ENCODE results near the gene CEBPA. TPM values are rescaled to one million over a fixed set of nuclear protein-coding genes. Genes with fewer than 3 reads are reported as not detected.

Gene CEBPA
- total RNA-seq, 6 experiments from 2014 or later: 53.9 to 163 (median 119) TPM

GRCh38 chr19:33299051-33299688 lies 3.2 kb downstream of the CEBPA start:
- Histone ChIP-seq H3K4me1 (peaks cover 0 to 27% (median 2%) of the 10 kb centered on the region in 4 donors), H3K4me3 (peak overlapping the region; percentile 66 to 93 (median 86)), H3K27ac (peak overlapping the region; percentile 4 to 99 (median 91)), H3K27me3 (no peaks in the 10 kb centered on the region), H3K36me3 (no peaks in the 10 kb centered on the region), H3K9me3 (no peaks in the 10 kb centered on the region)
- no peak for ATAC-seq
- WGBS (ENCODE audit: insufficient coverage, low coverage, low lambda C conversion rate, missing lambda C conversion rate): no CpG with 5 or more reads among the region's 8 CpGs
- peak in 2 of 3 donors; percentile 55 to 59 for DNase-seq
- TF ChIP-seq CTCF (IDR thresholded peaks at IDR 0.05) (no peak), POLR2A (IDR thresholded peaks at IDR 0.05) (no peak)
- intact Hi-C loops (cut with DNase I): no loop called here

- H3K27ac ChIP-seq: peak overlapping the region in 2 of 3 donors; percentile 91 to 99
Measured at GRCh38 chr19:33298146-33298911, 4.0 kb downstream of the CEBPA start.

DNA sequence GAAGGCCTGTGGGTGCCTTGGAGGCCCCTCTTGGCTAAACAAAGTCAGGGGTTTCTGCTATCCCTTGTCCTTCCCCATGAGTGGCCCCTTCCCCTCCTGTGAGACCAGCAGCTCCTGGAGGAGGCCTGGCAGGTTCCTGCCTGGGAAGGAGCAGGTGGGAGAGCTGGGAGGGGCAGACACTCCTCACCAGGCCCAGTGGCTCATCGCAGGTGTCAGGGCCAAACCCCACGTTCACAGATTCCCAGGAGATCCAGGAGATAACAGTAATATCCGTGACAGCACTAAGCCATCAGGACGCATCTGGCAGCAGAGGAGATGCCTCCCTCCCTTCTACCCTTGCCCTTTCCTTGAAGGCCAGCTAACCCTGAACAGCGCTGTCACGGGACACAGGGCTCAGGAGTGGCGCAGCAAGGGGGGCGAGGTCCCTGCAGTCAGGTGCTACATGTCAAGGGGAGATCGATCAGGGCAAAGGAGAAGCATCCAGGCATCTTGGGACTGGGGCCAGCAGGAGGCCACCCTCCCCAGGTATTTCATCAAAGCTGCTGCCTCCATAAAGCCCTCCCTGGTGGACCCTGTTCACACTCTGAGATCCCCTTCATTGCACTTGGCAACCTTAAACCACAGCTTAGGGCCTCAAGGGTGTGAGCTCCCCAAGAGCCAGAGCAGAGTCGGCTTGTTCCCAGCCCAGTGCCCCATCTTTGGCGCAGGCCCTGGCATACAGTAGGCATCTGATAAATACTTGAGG lies 4.8 kb downstream of the CEBPA start:
- no peaks in the 10 kb centered on the region for H3K36me3 ChIP-seq
- intact Hi-C loops (cut with DNase I): no loop called here
- no peaks in the 10 kb centered on the region for H3K9me3 ChIP-seq
- peak overlapping the region in 2 of 3 donors; percentile 91 to 99 for H3K27ac ChIP-seq
- H3K4me1 ChIP-seq: peaks cover 0 to 41% (median 10%) of the 10 kb centered on the region in 4 donors
- H3K4me3 ChIP-seq: no peak overlapping the region
- H3K27me3 ChIP-seq: no peaks in the 10 kb centered on the region
- TF ChIP-seq POLR2A (IDR thresholded peaks at IDR 0.05): no peak
- no peak for TF ChIP-seq CTCF (IDR thresholded peaks at IDR 0.05)
- DNase-seq (peak in 2 of 3 donors; percentile 51 to 52), ATAC-seq (no peak)
- 56% methylated on average over 5 of the region's 11 CpGs for WGBS (ENCODE audit: insufficient coverage, low coverage, low lambda C conversion rate, missing lambda C conversion rate)

More at GRCh38 chr19:33298146-33298911, 4.0 kb downstream of the CEBPA start:
- intact Hi-C loops (cut with DNase I): no loop called here
- Histone ChIP-seq H3K4me1 (peaks cover 0 to 34% (median 6%) of the 10 kb centered on the region in 4 donors), H3K27me3 (no peaks in the 10 kb centered on the region), H3K9me3 (no peaks in the 10 kb centered on the region), H3K36me3 (no peaks in the 10 kb centered on the region), H3K4me3 (peak overlapping the region in 2 of 3 donors; percentile 86 to 93)
- DNase-seq (peak; percentile 74 to 91 (median 88)), ATAC-seq (peak; percentile 36 to 64 (median 48))
- TF ChIP-seq POLR2A (IDR thresholded peaks at IDR 0.05) (no peak), CTCF (IDR thresholded peaks at IDR 0.05) (no peak)
- WGBS (ENCODE audit: insufficient coverage, low coverage, low lambda C conversion rate, missing lambda C conversion rate): 17% methylated on average over 13 of the region's 25 CpGs

DNA sequence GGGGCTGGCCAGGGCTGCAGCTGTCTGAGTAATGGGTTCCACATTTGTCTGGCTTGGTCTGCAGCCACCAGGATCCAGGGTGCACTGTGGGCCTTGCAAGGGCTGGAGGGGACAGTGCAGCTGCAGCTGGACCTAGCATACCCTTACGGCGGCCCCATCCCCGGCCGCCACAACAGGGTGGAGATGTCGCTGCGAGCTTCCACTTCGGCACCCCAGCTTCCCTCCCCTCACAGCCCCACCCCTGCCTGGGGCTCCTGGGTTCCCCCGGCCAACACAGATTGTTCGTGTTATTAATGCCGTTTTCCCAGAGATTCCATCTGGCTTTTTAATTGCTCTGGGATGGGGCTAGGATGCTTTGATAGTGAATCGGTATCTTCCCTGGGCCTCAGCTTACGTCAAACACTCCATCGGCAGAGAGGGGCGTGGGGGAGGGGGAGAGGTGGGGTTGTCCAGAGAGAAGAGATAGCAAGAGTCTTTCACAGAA lies 5.8 kb downstream of the CEBPA start:
- Histone ChIP-seq H3K9me3 (no peaks in the 10 kb centered on the region), H3K4me1 (peaks cover 0 to 50% (median 18%) of the 10 kb centered on the region in 4 donors), H3K27ac (no peak overlapping the region), H3K27me3 (no peaks in the 10 kb centered on the region), H3K4me3 (no peak overlapping the region), H3K36me3 (no peaks in the 10 kb centered on the region)
- no peak for ATAC-seq
- intact Hi-C loops (cut with DNase I): no loop called here
- DNase-seq: peak in 2 of 3 donors; percentile 43 to 45
- 22% methylated on average over 3 of the region's 14 CpGs for WGBS (ENCODE audit: insufficient coverage, low coverage, low lambda C conversion rate, missing lambda C conversion rate)
- TF ChIP-seq CTCF (IDR thresholded peaks at IDR 0.05) (no peak), POLR2A (IDR thresholded peaks at IDR 0.05) (no peak)
